T-cell (primary cell): ENCODE data around the gene GALNT9. TPM values are rescaled to one million over a fixed set of nuclear protein-coding genes. Genes with fewer than 3 reads are reported as not detected.
A peak's percentile ranks its signal among the peaks of the same experiment; 100 is the strongest.

Experiments used
- ATAC-seq, 4 experiments: fragments of 200-7000 bp in 3 of 4; fragments of 150-1000 bp in 1 of 4; cut with Tn5 transposase; replicated peaks in 1 of 4; 1 replicate in 3 of 4; 2 replicates in 1 of 4; pipeline ENCODE4 v1.10.0; 2021; ENCODE audit warnings: moderate library complexity in 3 of 4, mild to moderate bottlenecking in 2 of 4, moderate number of reproducible peaks in 1 of 4
- CTCF ChIA-PET, 2 donors: fragments of 300-600 bp; sonication (Branson Sonifier 250); formaldehyde crosslinking; loops; one replicate each; lab custom pipeline; 2022; ENCODE audit warnings: antibody characterized with exemption in 2 of 2; lab: Charles Lee
- POLR2A ChIA-PET, 2 donors: fragments of 300-600 bp; sonication (Branson Sonifier 250); formaldehyde crosslinking; loops; one replicate each; lab custom pipeline; 2022; ENCODE audit warnings: antibody characterized with exemption in 2 of 2; lab: Charles Lee
- DNase-seq, 35 experiments: peaks; one replicate each; pipeline versions ENCODE4 v3.0.0 to v3.0.0-alpha.2; 2013 to 2023
- H3K27ac ChIP-seq: one replicate; pipeline ENCODE4 v1.5.1; 2013; ENCODE audit warnings: low read length
- H3K27me3 ChIP-seq, 2 experiments: replicated peaks in 1 of 2; 1 replicate in 1 of 2; 2 replicates in 1 of 2; pipeline versions ENCODE4 v1.6.1 to v1.7.0; 2013; ENCODE audit warnings: low read length in 1 of 2, mixed read lengths in 1 of 2; ENCODE audit not compliant: control insufficient read depth in 2 of 2, insufficient read depth in 2 of 2; ENCODE audit errors: extremely low read depth in 1 of 2
- H3K36me3 ChIP-seq, 2 donors: 1 replicate in 1 of 2; 2 replicates in 1 of 2; pipeline versions ENCODE4 v1.6.1 to v1.7.0; 2013; ENCODE audit warnings: low read length in 1 of 2; ENCODE audit not compliant: control insufficient read depth in 2 of 2, insufficient read depth in 1 of 2; ENCODE audit errors: extremely low read depth in 1 of 2
- H3K4me1 ChIP-seq, 2 experiments: 1 replicate in 1 of 2; 2 replicates in 1 of 2; pipeline versions ENCODE4 v1.6.1 to v1.7.0; 2013; ENCODE audit warnings: low read length in 2 of 2, mixed read lengths in 1 of 2; ENCODE audit not compliant: insufficient read depth in 2 of 2, control insufficient read depth in 1 of 2; ENCODE audit errors: extremely low read depth in 1 of 2
- H3K4me3 ChIP-seq, 2 donors: 1 replicate in 1 of 2; 2 replicates in 1 of 2; pipeline versions ENCODE4 v1.5.1 to v1.7.0; 2013; ENCODE audit warnings: mild to moderate bottlenecking in 2 of 2, low read length in 1 of 2, moderate library complexity in 1 of 2; ENCODE audit not compliant: control insufficient read depth in 1 of 2; ENCODE audit errors: extremely low read depth in 1 of 2
- H3K9me3 ChIP-seq: 2 replicates; pipeline ENCODE4 v1.7.0; 2013
- H3K27ac Mint-ChIP-seq, 2 donors: one replicate each; pipeline ENCODE4 v1.8.0; 2020 to 2021; ENCODE audit warnings: mild to moderate bottlenecking in 2 of 2, mixed read lengths in 2 of 2
- H3K27me3 Mint-ChIP-seq, 2 donors: one replicate each; pipeline ENCODE4 v1.8.0; 2021 to 2022; ENCODE audit warnings: mixed read lengths in 2 of 2
- H3K36me3 Mint-ChIP-seq: one replicate; pipeline ENCODE4 v1.8.0; 2021; ENCODE audit warnings: mixed read lengths
- H3K4me1 Mint-ChIP-seq, 3 donors: one replicate each; pipeline ENCODE4 v1.8.0; 2020 to 2022; ENCODE audit warnings: mixed read lengths in 3 of 3, mild to moderate bottlenecking in 1 of 3
- H3K4me3 Mint-ChIP-seq, 3 donors: one replicate each; pipeline ENCODE4 v1.8.0; 2020 to 2022; ENCODE audit warnings: mild to moderate bottlenecking in 3 of 3, mixed read lengths in 3 of 3, moderate library complexity in 3 of 3
- H3K9me3 Mint-ChIP-seq, 3 donors: one replicate each; pipeline ENCODE4 v1.8.0; 2020 to 2022; ENCODE audit warnings: mixed read lengths in 3 of 3
- WGBS: methylation state at CpG from one replicate; pipeline ENCODE4 v1.1.5; 2013; ENCODE audit warnings: missing lambda C conversion rate; ENCODE audit not compliant: insufficient coverage; 5-methylcytosine and 5-hydroxymethylcytosine counted together
- total RNA-seq, 35 experiments: library from RNA in 6 of 35; stranded (reverse) in 6 of 35; fragments of 120-200 nt in 1 of 35; gene quantifications; one replicate each; pipeline versions ENCODE4 v1.2.1 to v1.2.4 and lab custom pipeline; 2013 to 2026

Gene GALNT9
- total RNA-seq, 5 donors from 2014 or later (not counting 1 experiment from before 2014, with no cell fraction given): 0.72 TPM; not detected in 4

GRCh38 chr12:132153501-132154340, 175.7 kb downstream of the GALNT9 start:
- H3K36me3 Mint-ChIP-seq: no peaks in the 10 kb centered on the region
- ATAC-seq: peak; percentile 90 to 94 (median 92)
- DNase-seq: peak; percentile 51 to 88 (median 70)
- peak overlapping the region in 1 of 3 donors; percentile 25 for H3K4me3 Mint-ChIP-seq
- ChIA-PET CTCF (interaction anchor here (0.6 to 1.4 kb wide), 12 partner anchors 8 to 461 kb away, joined by 3 to 13 read pairs (median 4); no protein-coding TSS in a partner anchor), POLR2A (no interaction called here)
- Histone ChIP-seq H3K36me3 (peaks cover 4 to 23% of the 10 kb centered on the region in 2 donors), H3K4me3 (peak overlapping the region in 1 of 2 donors; percentile 54), H3K27me3 (peaks cover 0 to 2% of the 10 kb centered on the region in 2 experiments), H3K27ac (no peak overlapping the region), H3K9me3 (no peaks in the 10 kb centered on the region), H3K4me1 (peaks cover 0 to 12% of the 10 kb centered on the region in 2 experiments)
- WGBS: 48% methylated on average over 37 of the region's 41 CpGs
- no peaks in the 10 kb centered on the region for H3K9me3 Mint-ChIP-seq
- no peaks in the 10 kb centered on the region for H3K4me1 Mint-ChIP-seq
- peak overlapping the region in 1 of 2 donors; percentile 39 for H3K27ac Mint-ChIP-seq
- no peaks in the 10 kb centered on the region for H3K27me3 Mint-ChIP-seq

GRCh38 chr12:132152953-132153352, 176.4 kb downstream of the GALNT9 start:
- Mint-ChIP-seq H3K4me1 (no peaks in the 10 kb centered on the region), H3K9me3 (no peaks in the 10 kb centered on the region), H3K27me3 (no peaks in the 10 kb centered on the region), H3K36me3 (no peaks in the 10 kb centered on the region), H3K4me3 (no peak overlapping the region), H3K27ac (no peak overlapping the region)
- ATAC-seq: no peak
- H3K4me3 ChIP-seq: no peak overlapping the region
- H3K27me3 ChIP-seq: peaks cover 0 to 2% of the 10 kb centered on the region in 2 experiments
- no peaks in the 10 kb centered on the region for H3K9me3 ChIP-seq
- ChIA-PET POLR2A (no interaction called here), CTCF (interaction anchor here (1.3 to 1.4 kb wide), 3 partner anchors 33 to 68 kb away, joined by 4 to 7 read pairs (median 7); no protein-coding TSS in a partner anchor)
- DNase-seq: no peak
- H3K36me3 ChIP-seq: peaks cover 4 to 27% of the 10 kb centered on the region in 2 donors
- H3K27ac ChIP-seq: no peak overlapping the region
- whole genome bisulfite sequencing: 92% methylated on average over 16 of the region's 20 CpGs
- peaks cover 0 to 12% of the 10 kb centered on the region in 2 experiments for H3K4me1 ChIP-seq

DNA sequence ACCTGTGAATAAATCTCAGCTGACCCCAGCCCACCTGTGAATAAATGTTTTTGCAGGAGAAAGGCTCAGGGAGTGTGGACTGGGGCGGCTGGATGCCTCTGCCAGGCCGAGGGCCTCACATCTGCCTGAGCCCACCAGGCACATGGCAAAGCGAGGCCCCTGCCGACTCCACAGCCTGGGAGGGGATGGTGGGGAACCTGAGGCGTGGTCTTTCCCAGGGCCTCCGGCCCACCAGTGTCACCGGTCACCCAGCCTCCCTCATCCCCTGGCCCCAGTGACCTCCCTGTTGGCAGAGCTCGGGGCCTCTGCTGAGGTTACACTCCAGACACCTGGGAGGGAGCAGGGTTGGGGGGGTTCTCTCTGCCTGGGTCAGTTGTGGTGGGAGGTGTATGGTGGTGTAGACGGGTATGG, 177.0 kb downstream of the GALNT9 start:
- Mint-ChIP-seq H3K4me3 (no peak overlapping the region), H3K36me3 (no peaks in the 10 kb centered on the region), H3K27ac (no peak overlapping the region), H3K27me3 (no peaks in the 10 kb centered on the region), H3K4me1 (no peaks in the 10 kb centered on the region), H3K9me3 (no peaks in the 10 kb centered on the region)
- peaks cover 0 to 12% of the 10 kb centered on the region in 2 experiments for H3K4me1 ChIP-seq
- H3K36me3 ChIP-seq: peaks cover 4 to 32% of the 10 kb centered on the region in 2 donors
- H3K27me3 ChIP-seq: peaks cover 0 to 2% of the 10 kb centered on the region in 2 experiments
- ATAC-seq (no peak), DNase-seq (no peak)
- H3K4me3 ChIP-seq: no peak overlapping the region
- no peak overlapping the region for H3K27ac ChIP-seq
- ChIA-PET POLR2A (no interaction called here), CTCF (no interaction called here)
- no peaks in the 10 kb centered on the region for H3K9me3 ChIP-seq
- 93% methylated on average over 3 of the region's 9 CpGs for WGBS

GRCh38 chr12:132151766-132152410, 177.5 kb downstream of the GALNT9 start:
- CTCF ChIA-PET: interaction anchor here in 1 of 2 donors (0.5 to 1.4 kb wide), 2 partner anchors 34 to 62 kb away, joined by 3 to 12 read pairs; no protein-coding TSS in a partner anchor
- Histone ChIP-seq H3K27ac (no peak overlapping the region), H3K27me3 (peaks cover 0 to 2% of the 10 kb centered on the region in 2 experiments), H3K4me3 (no peak overlapping the region), H3K9me3 (no peaks in the 10 kb centered on the region), H3K36me3 (peaks cover 4 to 33% of the 10 kb centered on the region in 2 donors), H3K4me1 (peaks cover 0 to 16% of the 10 kb centered on the region in 2 experiments)
- WGBS: 93% methylated on average over 25 of the region's 32 CpGs
- ATAC-seq: no peak
- H3K36me3 Mint-ChIP-seq: no peaks in the 10 kb centered on the region
- H3K9me3 Mint-ChIP-seq: no peaks in the 10 kb centered on the region
- H3K27me3 Mint-ChIP-seq: no peaks in the 10 kb centered on the region
- DNase-seq: no peak
- POLR2A ChIA-PET: no interaction called here
- H3K4me1 Mint-ChIP-seq: peaks cover 0 to under 1% (median 0%) of the 10 kb centered on the region in 3 donors
- H3K27ac Mint-ChIP-seq: no peak overlapping the region
- no peak overlapping the region for H3K4me3 Mint-ChIP-seq

DNA sequence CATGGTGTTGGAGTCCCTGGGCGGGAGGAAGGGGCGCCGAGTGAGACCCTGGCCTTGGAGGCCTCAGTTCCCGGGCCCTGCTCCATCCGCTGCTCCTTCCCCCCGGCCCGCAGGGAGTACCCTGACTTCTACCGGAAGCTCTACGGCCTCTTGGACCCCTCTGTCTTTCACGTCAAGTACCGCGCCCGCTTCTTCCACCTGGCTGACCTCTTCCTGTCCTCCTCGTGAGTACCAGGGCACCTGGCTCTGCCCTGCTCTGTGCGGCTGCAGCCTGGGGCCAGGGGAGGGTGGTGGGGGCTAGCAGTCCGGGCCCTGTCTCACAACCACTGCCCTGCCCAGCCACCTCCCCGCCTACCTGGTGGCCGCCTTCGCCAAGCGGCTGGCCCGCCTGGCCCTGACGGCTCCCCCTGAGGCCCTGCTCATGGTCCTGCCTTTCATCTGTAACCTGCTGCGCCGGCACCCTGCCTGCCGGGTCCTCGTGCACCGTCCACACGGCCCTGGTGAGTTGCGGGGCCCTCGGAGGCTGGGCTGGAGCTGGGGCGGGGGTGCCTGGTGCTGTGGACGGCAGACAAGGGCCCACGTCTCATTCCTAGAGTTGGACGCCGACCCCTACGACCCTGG, 178.1 kb downstream of the GALNT9 start:
- Mint-ChIP-seq H3K4me1 (peaks cover 2 to 7% (median 3%) of the 10 kb centered on the region in 3 donors), H3K36me3 (peaks cover under 1% of the 10 kb centered on the region)
- CTCF ChIA-PET: interaction anchor here in 1 of 2 donors (1.4 kb wide), 1 partner anchor 63 kb away, joined by 3 read pairs; no protein-coding TSS in a partner anchor

DNA sequence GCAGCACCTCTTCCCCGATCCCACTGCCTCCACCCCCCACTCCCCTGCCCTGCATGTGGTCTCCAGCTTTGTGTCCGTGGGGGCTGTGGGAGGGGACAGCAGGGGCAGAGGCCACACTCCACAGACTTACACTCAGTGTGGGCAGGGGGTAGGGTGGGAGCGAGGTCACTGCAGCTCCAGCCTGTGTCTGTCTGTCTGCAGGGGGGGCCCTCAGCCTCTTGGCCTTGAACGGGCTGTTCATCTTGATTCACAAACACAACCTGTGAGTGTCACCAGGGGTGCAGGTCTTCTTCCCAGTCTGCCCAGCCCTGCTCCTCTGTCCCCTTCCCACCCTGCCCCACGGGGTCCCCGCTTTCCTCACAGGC, 178.6 kb downstream of the GALNT9 start:
- Mint-ChIP-seq H3K4me3 (no peak overlapping the region), H3K9me3 (no peaks in the 10 kb centered on the region), H3K27me3 (no peaks in the 10 kb centered on the region), H3K27ac (no peak overlapping the region), H3K36me3 (peaks cover 5% of the 10 kb centered on the region), H3K4me1 (peaks cover 7 to 12% (median 8%) of the 10 kb centered on the region in 3 donors)
- H3K4me1 ChIP-seq: peaks cover 0 to 25% of the 10 kb centered on the region in 2 experiments
- H3K27me3 ChIP-seq: no peaks in the 10 kb centered on the region
- ATAC-seq: no peak
- DNase-seq: no peak
- H3K27ac ChIP-seq: no peak overlapping the region
- peaks cover 4 to 36% of the 10 kb centered on the region in 2 donors for H3K36me3 ChIP-seq
- H3K9me3 ChIP-seq: no peaks in the 10 kb centered on the region
- POLR2A ChIA-PET: no interaction called here
- H3K4me3 ChIP-seq: no peak overlapping the region
- 80% methylated on average over 3 of the region's 6 CpGs for WGBS
- CTCF ChIA-PET: interaction anchor here in 1 of 2 donors (1.4 kb wide), 1 partner anchor 64 kb away, joined by 3 read pairs; no protein-coding TSS in a partner anchor

More for the DNA sequence above, 178.1 kb downstream of the GALNT9 start:
- POLR2A ChIA-PET: no interaction called here
- H3K9me3 ChIP-seq: no peaks in the 10 kb centered on the region
- Mint-ChIP-seq H3K4me3 (no peak overlapping the region), H3K9me3 (no peaks in the 10 kb centered on the region), H3K27me3 (no peaks in the 10 kb centered on the region), H3K27ac (no peak overlapping the region)
- H3K36me3 ChIP-seq: peaks cover 4 to 33% of the 10 kb centered on the region in 2 donors
- 96% methylated on average over 32 of the region's 36 CpGs for WGBS
- no peak overlapping the region for H3K27ac ChIP-seq
- ATAC-seq: no peak
- peaks cover 0 to 22% of the 10 kb centered on the region in 2 experiments for H3K4me1 ChIP-seq
- no peak overlapping the region for H3K4me3 ChIP-seq
- DNase-seq: no peak
- H3K27me3 ChIP-seq: no peaks in the 10 kb centered on the region
